HL-60 (cell line): ENCODE data around the gene BBOF1.

Source experiments
- DNase-seq, 2 experiments: peaks; one replicate each; pipeline ENCODE4 v3.0.0-alpha.2; 2010 to 2020; ENCODE audit warnings: low read depth in 1 of 2, low spot score in 1 of 2
- H3K27ac ChIP-seq: fragments of 250-450 bp; sonication (Bioruptor Pico); replicated peaks from 2 replicates; pipeline ENCODE4 v1.5.1; 2020; ENCODE audit warnings: mild to moderate bottlenecking, moderate library complexity
- H3K27me3 ChIP-seq: fragments of 250-450 bp; sonication (Bioruptor Pico); 2 replicates; pipeline ENCODE4 v1.5.1; 2021; ENCODE audit warnings: mild to moderate bottlenecking, moderate library complexity; ENCODE audit not compliant: insufficient read depth, poor library complexity, severe bottlenecking
- H3K4me3 ChIP-seq: replicated peaks from 2 replicates; pipeline ENCODE4 v1.5.1; 2011; ENCODE audit warnings: mild to moderate bottlenecking, control low read depth, low read length; ENCODE audit not compliant: insufficient read depth
- CTCF ChIP-seq: IDR thresholded peaks from one replicate; pipeline ENCODE4 v1.5.1; 2011; ENCODE audit warnings: low read length, control low read depth, inconsistent platforms; ENCODE audit not compliant: insufficient read depth
- GABPA ChIP-seq: IDR thresholded peaks from 2 replicates; pipeline ENCODE4 v1.6.1; 2012; ENCODE audit warnings: low read depth
- POLR2AphosphoS5 ChIP-seq: IDR thresholded peaks from 2 replicates; pipeline ENCODE4 v1.6.1; 2012; ENCODE audit warnings: low read depth
- REST ChIP-seq: IDR thresholded peaks from 2 replicates; pipeline ENCODE4 v1.6.1; 2012; ENCODE audit warnings: low read depth; ENCODE audit not compliant: insufficient replicate concordance
- SPI1 ChIP-seq: IDR thresholded peaks from 2 replicates; pipeline ENCODE4 v1.6.1; 2012; ENCODE audit warnings: low read depth, mild to moderate bottlenecking, borderline replicate concordance

The BBOF1 gene

GRCh38 chr14:74015176-74015575, 4.0 kb upstream of the BBOF1 start:
- no peak for TF ChIP-seq CTCF
- Histone ChIP-seq H3K27me3 (no peaks in the 10 kb centered on the region), H3K27ac (no peak overlapping the region), H3K4me3 (no peak overlapping the region)
- no peak for DNase-seq

- H3K27ac ChIP-seq, result no peak overlapping the region
- TF ChIP-seq POLR2AphosphoS5 (no peak), SPI1 (no peak), GABPA (no peak), REST (no peak), CTCF (no peak)
- H3K4me3 ChIP-seq, result no peak overlapping the region
- no peaks in the 10 kb centered on the region for H3K27me3 ChIP-seq
- no peak for DNase-seq
These were observed 3.2 kb upstream of the BBOF1 start for GRCh38 chr14:74015963-74016362.

- DNase-seq, result no peak
- H3K27me3 ChIP-seq, result no peaks in the 10 kb centered on the region
- H3K4me3 ChIP-seq, result peak overlapping the region; percentile 66
- TF ChIP-seq POLR2AphosphoS5 (no peak), GABPA (no peak), SPI1 (no peak), REST (no peak), CTCF (no peak)
- peak overlapping the region; percentile 89 for H3K27ac ChIP-seq
These were observed 969 bp upstream of the BBOF1 start for GRCh38 chr14:74018174-74018585.

- DNase-seq, result no peak
- 0 out of 2 replicates have a peak overlapping the region, but pooled peaks have one; percentile 38 for H3K27ac ChIP-seq
- peak overlapping the region; percentile 66 for H3K4me3 ChIP-seq
- TF ChIP-seq GABPA (no peak), CTCF (no peak), REST (no peak), POLR2AphosphoS5 (no peak), SPI1 (no peak)
- no peaks in the 10 kb centered on the region for H3K27me3 ChIP-seq
These were observed 424 bp downstream of the BBOF1 start for GRCh38 chr14:74019408-74020137.
